Kidney capillary endothelial cell (primary cell): ENCODE measurements around the gene SYMPK.

ENCODE experiments used
- DNase-seq: peaks from one replicate; pipeline ENCODE4 v3.0.0-alpha.2; 2018; ENCODE audit warnings: low spot score

The SYMPK gene

GRCh38 chr19:45781214-45782161 lies 81.5 kb downstream of the SYMPK start:
- no peak for DNase-seq

- DNase-seq = no peak
Measured at GRCh38 chr19:45780448-45781213, 82.3 kb downstream of the SYMPK start.

- DNase-seq = no peak
Measured at GRCh38 chr19:45780146-45780447, 82.8 kb downstream of the SYMPK start.

GRCh38 chr19:45779231-45780145 lies 83.5 kb downstream of the SYMPK start:
- DNase-seq = peak; percentile 71

GRCh38 chr19:45778010-45778661 lies 84.8 kb downstream of the SYMPK start:
- DNase-seq = no peak

GRCh38 chr19:45777395-45777961 lies 85.5 kb downstream of the SYMPK start:
- no peak for DNase-seq

- no peak for DNase-seq
Measured at GRCh38 chr19:45774765-45775164, 88.2 kb downstream of the SYMPK start.

- no peak for DNase-seq
Measured at GRCh38 chr19:45773384-45773783, 89.6 kb downstream of the SYMPK start.

- DNase-seq = no peak
Measured at GRCh38 chr19:45772912-45773311, 90.0 kb downstream of the SYMPK start.

GRCh38 chr19:45772130-45772840 lies 90.7 kb downstream of the SYMPK start:
- no peak for DNase-seq

GRCh38 chr19:45771311-45771933 lies 91.5 kb downstream of the SYMPK start:
- DNase-seq = no peak

- DNase-seq = peak; percentile 95
Measured at GRCh38 chr19:45770192-45771101, 92.5 kb downstream of the SYMPK start.

- no peak for DNase-seq
Measured at GRCh38 chr19:45769821-45770191, 93.1 kb downstream of the SYMPK start.

- DNase-seq = peak; percentile 98
Measured at GRCh38 chr19:45768984-45769782, 93.8 kb downstream of the SYMPK start, which contains the start of gene SIX5. Gene SIX5, minus strand, starts transcription at chr19:45769252. Its CDS starts 408 bp downstream, at chr19:45768844.

- peak; percentile 29 for DNase-seq
Measured at GRCh38 chr19:45768655-45768983, 94.3 kb downstream of the SYMPK start.

- peak; percentile 38 for DNase-seq
Measured at GRCh38 chr19:45767881-45768654, 94.9 kb downstream of the SYMPK start.

GRCh38 chr19:45767410-45767880 lies 95.5 kb downstream of the SYMPK start:
- DNase-seq = peak; percentile 30
